Regular cardiac myocyte (primary cell): ENCODE measurements around the gene PRR12. TPM values are rescaled to one million over a fixed set of nuclear protein-coding genes. Genes with fewer than 3 reads are reported as not detected.

Source experiments
- total RNA-seq: library from RNA; depleted of rRNA; stranded (reverse); fragments of >200 nt; gene quantifications from 2 replicates; pipeline ENCODE4 v1.2.3, GENCODE V29; 2014

Gene PRR12
- total RNA-seq = 1.1 and 1.3 TPM in 2 replicates

GRCh38 chr19:49590971-49591730, at the start of gene PRR12:
PRR12 (plus strand) TSS chr19:49591182; CDS start chr19:49591655, 473 bp downstream.

GRCh38 chr19:49580264-49581006, 10.5 kb upstream of the PRR12 start, which contains the start of gene NOSIP:
NOSIP (minus strand) TSS chr19:49580556; CDS start chr19:49560691, 19,865 bp downstream.

GRCh38 chr19:49581007-49581508, 9.9 kb upstream of the PRR12 start, which contains the start of gene PRRG2:
PRRG2 (plus strand) TSS chr19:49581316; CDS start chr19:49583220, 1,904 bp downstream.

GRCh38 chr19:49640113-49640898, 49.3 kb downstream of the PRR12 start, which contains the start of gene RRAS:
RRAS (minus strand) TSS chr19:49640143; CDS start chr19:49640098, 45 bp downstream.

GRCh38 chr19:49641688-49642491, 50.9 kb downstream of the PRR12 start, which contains the start of gene SCAF1:
SCAF1 (plus strand) TSS chr19:49642209; CDS start chr19:49645027, 2,818 bp downstream.

GRCh38 chr19:49665351-49666119, 74.6 kb downstream of the PRR12 start, which contains the start of the genes BCL2L12 and IRF3:
BCL2L12 (plus strand) TSS chr19:49665933; CDS start chr19:49666693, 760 bp downstream.
IRF3 (minus strand) TSS chr19:49665857; CDS start chr19:49664838, 1,019 bp downstream.

Other genes with a start within 250 kb of the PRR12 start
- 14.7 and 25.9 TPM in 2 replicates for gene TEAD2, start 228.8 kb upstream of the PRR12 start, total RNA-seq
- not detected in 2 replicates for gene DKKL1, start 227.3 kb upstream of the PRR12 start, total RNA-seq
- gene KASH5, start 202.9 kb upstream of the PRR12 start, total RNA-seq = not detected in 2 replicates
- not detected in 2 replicates for gene PTH2, start 167.7 kb upstream of the PRR12 start, total RNA-seq
- not detected in 2 replicates for gene GFY, start 165.8 kb upstream of the PRR12 start, total RNA-seq
- gene SLC17A7, start 149.7 kb upstream of the PRR12 start, total RNA-seq = 0.19 and 1.1 TPM in 2 replicates
- gene PIH1D1, start 139.4 kb upstream of the PRR12 start, total RNA-seq = 133 and 157 TPM in 2 replicates
- 17.2 and 59.2 TPM in 2 replicates for gene ALDH16A1, start 138.0 kb upstream of the PRR12 start, total RNA-seq
- 1.5 and 3.4 TPM in 2 replicates for gene FLT3LG, start 117.0 kb upstream of the PRR12 start, total RNA-seq
- gene RPL13A, start 103.6 kb upstream of the PRR12 start, total RNA-seq = 2,978 and 3,842 TPM in 2 replicates
- 3,515 and 5,692 TPM in 2 replicates for gene RPS11, start 94.7 kb upstream of the PRR12 start, total RNA-seq
- gene FCGRT, start 78.5 kb upstream of the PRR12 start, total RNA-seq = 19.0 and 69.3 TPM in 2 replicates
- 198 and 257 TPM in 2 replicates for gene RCN3, start 63.2 kb upstream of the PRR12 start, total RNA-seq
- gene NOSIP, start 10.6 kb upstream of the PRR12 start, total RNA-seq = 49.6 and 72.9 TPM in 2 replicates
- gene PRRG2, start 9.9 kb upstream of the PRR12 start, total RNA-seq = 0.19 and 1.1 TPM in 2 replicates
- 60.8 and 71.9 TPM in 2 replicates for gene RRAS, start 49.0 kb downstream of the PRR12 start, total RNA-seq
- 10.1 and 21.5 TPM in 2 replicates for gene SCAF1, start 51.0 kb downstream of the PRR12 start, total RNA-seq
- gene IRF3, start 74.7 kb downstream of the PRR12 start, total RNA-seq = 48.8 and 80.3 TPM in 2 replicates
- 2.8 and 12.8 TPM in 2 replicates for gene BCL2L12, start 74.8 kb downstream of the PRR12 start, total RNA-seq
- gene PRMT1, start 86.1 kb downstream of the PRR12 start, total RNA-seq = 274 and 493 TPM in 2 replicates
- gene ADM5, start 98.4 kb downstream of the PRR12 start, total RNA-seq = 0.56 and 0.77 TPM in 2 replicates
- gene CPT1C, start 99.9 kb downstream of the PRR12 start, total RNA-seq = 13.0 and 15.5 TPM in 2 replicates
- 0.28 and 0.38 TPM in 2 replicates for gene TSKS, start 172.1 kb downstream of the PRR12 start, total RNA-seq
- 67.4 and 102 TPM in 2 replicates for gene AP2A1, start 175.8 kb downstream of the PRR12 start, total RNA-seq
- gene FUZ, start 222.1 kb downstream of the PRR12 start, total RNA-seq = 23.7 and 26.8 TPM in 2 replicates
- 14.0 and 14.1 TPM in 2 replicates for gene MED25, start 227.1 kb downstream of the PRR12 start, total RNA-seq